GM12878 (cell line): ENCODE results near the gene LEF1. TPM values are rescaled to one million over a fixed set of nuclear protein-coding genes. Genes with fewer than 3 reads are reported as not detected.

ENCODE experiments used
- ATAC-seq: fragments of 200-7000 bp; cut with Tn5 transposase; 3 replicates; pipeline ENCODE4 v1.9.1; 2020; ENCODE audit warnings: mild to moderate bottlenecking, moderate library complexity
- BruUV-seq: library from RNA; stranded (reverse); fragments of 400-500 nt; replicated peaks from 2 replicates; lab custom pipeline; 2021; lab: Mats Ljungman, UMichigan
- CTCF ChIA-PET: fragments of 300-600 bp; sonication (Branson Sonifier 250); formaldehyde crosslinking; extraction: SDS; loops from one replicate; lab custom pipeline; 2021; ENCODE audit warnings: inconsistent platforms; lab: Yijun Ruan, JAX
- POLR2A ChIA-PET: fragments of 350-600 bp; formaldehyde crosslinking; extraction: SDS; loops from one replicate; lab custom pipeline; 2021; ENCODE audit warnings: inconsistent platforms; lab: Charles Lee
- RAD21 ChIA-PET: fragments of 300-600 bp; sonication (Branson Sonifier 250); formaldehyde crosslinking; loops from one replicate; lab custom pipeline; 2023; ENCODE audit warnings: antibody characterized with exemption; ENCODE audit not compliant: unreplicated experiment; lab: Charles Lee
- SMC1A ChIA-PET: fragments of 300-600 bp; sonication (Branson Sonifier 250); formaldehyde crosslinking; loops from one replicate; lab custom pipeline; 2023; ENCODE audit not compliant: unreplicated experiment, uncharacterized antibody; lab: Charles Lee
- DNase-seq: peaks from one replicate; pipeline ENCODE4 v3.0.0-alpha.2; 2011; ENCODE audit warnings: low read depth, low spot score
- FAIRE-seq: peaks from 3 replicates; lab custom pipeline; 2011; peaks lifted over from hg19 to GRCh38; lab: Jason Lieb, UNC
- H2AFZ ChIP-seq: 2 replicates; pipeline ENCODE4 v1.6.0; 2011; ENCODE audit warnings: low read depth, low read length, control low read depth; ENCODE audit not compliant: control insufficient read depth
- H3K27ac ChIP-seq: 2 replicates; pipeline ENCODE4 v1.5.1; 2011; ENCODE audit warnings: control low read depth; ENCODE audit not compliant: control insufficient read depth, insufficient read depth
- H3K27me3 ChIP-seq, 2 experiments: replicated peaks in 1 of 2; 2 replicates each; pipeline versions ENCODE4 v1.6.0 to v1.6.1; 2011; ENCODE audit warnings: low read length in 1 of 2; ENCODE audit not compliant: control insufficient read depth in 2 of 2, insufficient read depth in 2 of 2
- H3K36me3 ChIP-seq, 2 experiments: 2 replicates each; pipeline ENCODE4 v1.5.1; 2011; ENCODE audit warnings: low read length in 1 of 2; ENCODE audit not compliant: control insufficient read depth in 2 of 2, insufficient read depth in 2 of 2
- H3K4me1 ChIP-seq: 2 replicates; pipeline ENCODE4 v1.6.1; 2011; ENCODE audit warnings: mild to moderate bottlenecking, low read length, moderate library complexity, mixed read lengths; ENCODE audit not compliant: control insufficient read depth, insufficient read depth
- H3K4me2 ChIP-seq: 2 replicates; pipeline ENCODE4 v1.6.0; 2011; ENCODE audit warnings: control low read depth; ENCODE audit not compliant: control insufficient read depth, insufficient read depth
- H3K4me3 ChIP-seq: fragments of 200-600 bp; sonication (generic); 2 replicates; pipeline ENCODE4 v1.5.1; 2016
- H3K79me2 ChIP-seq: 2 replicates; pipeline ENCODE4 v1.6.0; 2011; ENCODE audit warnings: low read length; ENCODE audit not compliant: control insufficient read depth, insufficient read depth
- H3K9ac ChIP-seq: 2 replicates; pipeline ENCODE4 v1.8.0; 2011; ENCODE audit warnings: low read length, control low read depth, mixed read lengths; ENCODE audit not compliant: control insufficient read depth, insufficient read depth
- H3K9me3 ChIP-seq: replicated peaks from 3 replicates; pipeline ENCODE4 v1.5.1; 2011; ENCODE audit warnings: mild to moderate bottlenecking, low read length; ENCODE audit not compliant: control insufficient read depth, insufficient read depth
- H4K20me1 ChIP-seq: 2 replicates; pipeline ENCODE4 v1.6.0; 2011; ENCODE audit not compliant: control insufficient read depth, insufficient read depth
- BCL11A ChIP-seq: IDR thresholded peaks from 2 replicates; pipeline ENCODE4 v1.6.1; 2011; ENCODE audit warnings: low read depth, low read length
- BMI1 ChIP-seq: fragments of 450-650 bp; IDR thresholded peaks from 2 replicates; pipeline ENCODE4 v1.6.1; 2016; ENCODE audit warnings: mild to moderate bottlenecking, moderate library complexity, borderline replicate concordance
- GABPA ChIP-seq: IDR thresholded peaks from 2 replicates; pipeline ENCODE4 v1.6.1; 2014; ENCODE audit warnings: antibody characterized with exemption, low read depth, mild to moderate bottlenecking, inconsistent platforms
- KLF5 ChIP-seq: fragments of 450-650 bp; IDR thresholded peaks from 2 replicates; pipeline ENCODE4 v1.6.1; 2014; ENCODE audit warnings: mild to moderate bottlenecking; ENCODE audit not compliant: partially characterized antibody
- LARP7 ChIP-seq: fragments of 450-650 bp; IDR thresholded peaks from 2 replicates; pipeline ENCODE4 v1.6.1; 2017; ENCODE audit warnings: mild to moderate bottlenecking
- MAX ChIP-seq: IDR thresholded peaks from 2 replicates; pipeline ENCODE4 v1.6.1; 2012; ENCODE audit warnings: low read depth, low read length, improper control_type of control experiment
- MTA2 ChIP-seq: fragments of 450-650 bp; IDR thresholded peaks from 2 replicates; pipeline ENCODE4 v1.6.1; 2016; ENCODE audit warnings: low read depth, mild to moderate bottlenecking, moderate library complexity
- MXI1 ChIP-seq: fragments of 150-350 bp; IDR thresholded peaks from 2 replicates; pipeline ENCODE4 v1.6.1; 2011; ENCODE audit warnings: low read depth, mild to moderate bottlenecking, inconsistent platforms, low read length, improper control_type of control experiment
- NR2C2 ChIP-seq: IDR thresholded peaks from 2 replicates; pipeline ENCODE4 v1.6.1; 2011; ENCODE audit warnings: borderline replicate concordance, low read depth; ENCODE audit not compliant: control insufficient read depth, insufficient read length
- PAX5 ChIP-seq: IDR thresholded peaks from 2 replicates; pipeline ENCODE4 v1.6.1; 2011; ENCODE audit warnings: low read depth, low read length, borderline replicate concordance
- POLR2AphosphoS5 ChIP-seq: IDR thresholded peaks from 2 replicates; pipeline ENCODE4 v1.6.1; 2011; ENCODE audit warnings: mild to moderate bottlenecking, low read length, inconsistent platforms
- TCF7 ChIP-seq: IDR thresholded peaks from 2 replicates; pipeline ENCODE4 v1.6.1; 2014; ENCODE audit warnings: antibody characterized with exemption, borderline replicate concordance
- ZNF207 ChIP-seq: fragments of 450-650 bp; IDR thresholded peaks from 2 replicates; pipeline ENCODE4 v1.6.1; 2014; ENCODE audit warnings: antibody characterized with exemption, mild to moderate bottlenecking, borderline replicate concordance
- ZNF384 ChIP-seq: IDR thresholded peaks from 2 replicates; pipeline ENCODE4 v1.6.1; 2012; ENCODE audit warnings: low read depth, mild to moderate bottlenecking, low read length, improper control_type of control experiment, borderline replicate concordance
- ZNF687 ChIP-seq: fragments of 450-650 bp; IDR thresholded peaks from 2 replicates; pipeline ENCODE4 v1.6.1; 2017; ENCODE audit warnings: mild to moderate bottlenecking, moderate library complexity
- WGBS: methylation state at CpG from one replicate; pipeline ENCODE4 v1.1.6; 2016; ENCODE audit warnings: low lambda C conversion rate; ENCODE audit not compliant: insufficient replicate concordance, insufficient coverage; ENCODE audit errors: missing lambda C conversion rate; 5-methylcytosine and 5-hydroxymethylcytosine counted together
- in situ Hi-C: fragments of 300-500 bp; cut with MboI; formaldehyde crosslinking; loops from 9 replicates; pipeline ENCODE4 v1.14.3; 2018; ENCODE audit warnings: mixed read lengths
- intact Hi-C: fragments of 100-400 bp; cut with micrococcal nuclease; formaldehyde crosslinking; loops from one replicate; pipeline ENCODE4 v1.14.2; 2022; ENCODE audit not compliant: unreplicated experiment
- polyA plus RNA-seq, 11 experiments: library from polyadenylated mRNA; depleted of rRNA in 4 of 11; unstranded in 6 of 11; stranded (reverse) in 5 of 11; fragments of >200 nt; fragmentation: Nextera tagmentation in 4 of 11; fragmentation: Illumina TruSeq in 1 of 11; extraction: Ambion mirVana in 4 of 11; extraction: Trizol in 1 of 11; gene quantifications; 1 replicate in 1 of 11; 2 replicates in 10 of 11; pipeline versions ENCODE4 v1.2.1 to v1.2.3, GENCODE V29; 2011 to 2016; ENCODE audit warnings: inconsistent platforms in 2 of 11, missing spikeins in 2 of 11, low read depth in 1 of 11
- total RNA-seq, 4 experiments: library from RNA; depleted of rRNA in 3 of 4; stranded (reverse); fragments of >200 nt in 3 of 4; fragmentation: Illumina TruSeq in 1 of 4; extraction: Trizol in 1 of 4; gene quantifications; 2 replicates each; pipeline versions ENCODE4 v1.2.1 to v1.2.3, GENCODE V29; 2013 to 2021

Gene LEF1
- total and polyA plus RNA-seq, 10 of the 15 experiments (the other 5 are each of a cell fraction or from before 2014, with no cell fraction given): 10.2 to 38.1 (median 19.5) TPM

GRCh38 chr4:108010167-108010566 is 158.6 kb downstream of the LEF1 start:
- no peak overlapping the region for H3K4me3 ChIP-seq
- no peaks in the 10 kb centered on the region for H3K27me3 ChIP-seq
- ChIA-PET RAD21 (no interaction called here), SMC1A (no interaction called here), POLR2A (no interaction called here), CTCF (interaction anchor here (0.7 to 2.1 kb wide), 2 partner anchors 9 to 239 kb away, joined by 3 to 10 read pairs; no protein-coding TSS in a partner anchor)
- H4K20me1 ChIP-seq: no peaks in the 10 kb centered on the region
- WGBS: 98% methylated on average over 2 of the region's 2 CpGs
- no peak overlapping the region for H2AFZ ChIP-seq
- intact Hi-C loops (no loop called here), in situ Hi-C loops (no loop called here)
- no TSS peak for BruUV-seq
- H3K9ac ChIP-seq: no peak overlapping the region
- H3K9me3 ChIP-seq: no peaks in the 10 kb centered on the region
- H3K36me3 ChIP-seq: peaks cover 3 to 6% of the 10 kb centered on the region in 2 experiments; a peak in 3 of 4 replicates
- H3K4me2 ChIP-seq: no peak overlapping the region
- H3K79me2 ChIP-seq: no peaks in the 10 kb centered on the region
- ATAC-seq (no peak), DNase-seq (no peak), FAIRE-seq (no peak)
- TF ChIP-seq MTA2 (no peak), ZNF384 (no peak), ZNF207 (no peak), TCF7 (no peak), MXI1 (no peak), MAX (no peak), LARP7 (no peak)
- H3K27ac ChIP-seq: no peak overlapping the region
- H3K4me1 ChIP-seq: no peaks in the 10 kb centered on the region

GRCh38 chr4:108008721-108009120 is 160.0 kb downstream of the LEF1 start:
- ChIA-PET SMC1A (interaction anchor here (1.0 to 1.2 kb wide), 2 partner anchors 10 to 307 kb away, joined by 3 to 6 read pairs; no protein-coding TSS in a partner anchor), POLR2A (no interaction called here), RAD21 (no interaction called here), CTCF (interaction anchor here (1.2 to 2.1 kb wide), 2 partner anchors 8 to 10 kb away, joined by 3 to 10 read pairs; no protein-coding TSS in a partner anchor)
- Histone ChIP-seq H3K4me1 (no peaks in the 10 kb centered on the region), H3K9ac (no peak overlapping the region), H2AFZ (no peak overlapping the region), H3K27me3 (no peaks in the 10 kb centered on the region), H3K36me3 (peaks cover 3% of the 10 kb centered on the region in 2 experiments; a peak in 3 of 4 replicates), H3K79me2 (no peaks in the 10 kb centered on the region), H3K9me3 (no peaks in the 10 kb centered on the region), H4K20me1 (no peaks in the 10 kb centered on the region), H3K4me2 (no peak overlapping the region), H3K27ac (no peak overlapping the region), H3K4me3 (no peak overlapping the region)
- FAIRE-seq (no peak), DNase-seq (no peak), ATAC-seq (no peak)
- no TSS peak for BruUV-seq
- intact Hi-C loops: no loop called here
- 97% methylated on average over 2 of the region's 2 CpGs for WGBS
- in situ Hi-C loops: no loop called here
- TF ChIP-seq BCL11A (no peak), ZNF687 (no peak), KLF5 (no peak), LARP7 (no peak), PAX5 (no peak), GABPA (no peak), POLR2AphosphoS5 (no peak), BMI1 (no peak), NR2C2 (no peak)
